HFF-Myc (cell line): ENCODE data around the gene BGN.

Experiments
- DNase-seq: peaks from one replicate; pipeline ENCODE4 v3.0.0-alpha.2; 2011; ENCODE audit warnings: low read depth; ENCODE audit errors: extremely low read depth
- H3K4me3 ChIP-seq: replicated peaks from 2 replicates; pipeline ENCODE4 v1.5.1; 2011; ENCODE audit warnings: low read depth, mild to moderate bottlenecking, control low read depth, low read length
- TF ChIP-seq, protein P1 (sequence below): IDR thresholded peaks from 2 replicates; pipeline ENCODE4 v1.5.1; 2012; ENCODE audit warnings: mild to moderate bottlenecking, low read depth, low read length, control low read depth; ENCODE audit errors: missing control alignments

Gene BGN

DNA sequence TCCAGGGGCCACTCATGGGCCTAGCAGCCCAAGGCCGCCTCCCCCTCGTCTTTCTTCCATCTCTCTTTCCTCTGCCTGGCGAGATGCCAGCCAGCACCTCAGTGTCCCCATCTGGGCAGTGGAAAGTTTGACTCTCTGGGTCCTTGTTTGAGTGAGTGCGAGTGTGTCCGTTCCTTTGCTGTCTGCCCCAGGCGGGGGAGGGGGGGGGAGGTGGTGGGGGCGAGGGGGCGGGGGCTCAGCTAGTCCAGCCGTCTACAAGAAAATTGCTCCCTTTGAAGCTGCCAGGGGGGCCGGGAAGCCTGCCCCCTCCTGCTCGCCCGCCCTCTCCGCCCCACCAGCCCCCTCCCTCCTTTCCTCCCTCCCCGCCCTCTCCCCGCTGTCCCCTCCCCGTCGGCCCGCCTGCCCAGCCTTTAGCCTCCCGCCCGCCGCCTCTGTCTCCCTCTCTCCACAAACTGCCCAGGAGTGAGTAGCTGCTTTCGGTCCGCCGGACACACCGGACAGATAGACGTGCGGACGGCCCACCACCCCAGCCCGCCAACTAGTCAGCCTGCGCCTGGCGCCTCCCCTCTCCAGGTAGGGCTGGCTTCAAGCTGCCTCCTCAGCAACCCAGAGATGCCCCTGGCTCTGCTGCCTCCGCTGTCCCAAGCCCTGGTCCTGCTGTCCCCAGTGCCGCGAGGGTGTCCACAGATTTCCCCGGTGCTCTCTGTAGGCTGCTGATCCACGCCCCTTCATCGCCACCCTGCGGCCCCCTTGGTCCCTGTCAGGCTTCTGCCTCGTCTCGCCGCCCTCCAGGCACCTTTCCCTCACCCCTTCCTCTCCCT, at the start of gene BGN:
Gene BGN, plus strand, starts transcription at position 440 of the 821 bp plus-strand sequence. CDS start 9,652 bp downstream, outside the sequence.
- TF ChIP-seq, protein P1, sequence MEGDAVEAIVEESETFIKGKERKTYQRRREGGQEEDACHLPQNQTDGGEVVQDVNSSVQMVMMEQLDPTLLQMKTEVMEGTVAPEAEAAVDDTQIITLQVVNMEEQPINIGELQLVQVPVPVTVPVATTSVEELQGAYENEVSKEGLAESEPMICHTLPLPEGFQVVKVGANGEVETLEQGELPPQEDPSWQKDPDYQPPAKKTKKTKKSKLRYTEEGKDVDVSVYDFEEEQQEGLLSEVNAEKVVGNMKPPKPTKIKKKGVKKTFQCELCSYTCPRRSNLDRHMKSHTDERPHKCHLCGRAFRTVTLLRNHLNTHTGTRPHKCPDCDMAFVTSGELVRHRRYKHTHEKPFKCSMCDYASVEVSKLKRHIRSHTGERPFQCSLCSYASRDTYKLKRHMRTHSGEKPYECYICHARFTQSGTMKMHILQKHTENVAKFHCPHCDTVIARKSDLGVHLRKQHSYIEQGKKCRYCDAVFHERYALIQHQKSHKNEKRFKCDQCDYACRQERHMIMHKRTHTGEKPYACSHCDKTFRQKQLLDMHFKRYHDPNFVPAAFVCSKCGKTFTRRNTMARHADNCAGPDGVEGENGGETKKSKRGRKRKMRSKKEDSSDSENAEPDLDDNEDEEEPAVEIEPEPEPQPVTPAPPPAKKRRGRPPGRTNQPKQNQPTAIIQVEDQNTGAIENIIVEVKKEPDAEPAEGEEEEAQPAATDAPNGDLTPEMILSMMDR, result peak; percentile 27
- H3K4me3 ChIP-seq, result peak within 1 kb of the TSS; percentile 57
- DNase-seq, result no peak

DNA sequence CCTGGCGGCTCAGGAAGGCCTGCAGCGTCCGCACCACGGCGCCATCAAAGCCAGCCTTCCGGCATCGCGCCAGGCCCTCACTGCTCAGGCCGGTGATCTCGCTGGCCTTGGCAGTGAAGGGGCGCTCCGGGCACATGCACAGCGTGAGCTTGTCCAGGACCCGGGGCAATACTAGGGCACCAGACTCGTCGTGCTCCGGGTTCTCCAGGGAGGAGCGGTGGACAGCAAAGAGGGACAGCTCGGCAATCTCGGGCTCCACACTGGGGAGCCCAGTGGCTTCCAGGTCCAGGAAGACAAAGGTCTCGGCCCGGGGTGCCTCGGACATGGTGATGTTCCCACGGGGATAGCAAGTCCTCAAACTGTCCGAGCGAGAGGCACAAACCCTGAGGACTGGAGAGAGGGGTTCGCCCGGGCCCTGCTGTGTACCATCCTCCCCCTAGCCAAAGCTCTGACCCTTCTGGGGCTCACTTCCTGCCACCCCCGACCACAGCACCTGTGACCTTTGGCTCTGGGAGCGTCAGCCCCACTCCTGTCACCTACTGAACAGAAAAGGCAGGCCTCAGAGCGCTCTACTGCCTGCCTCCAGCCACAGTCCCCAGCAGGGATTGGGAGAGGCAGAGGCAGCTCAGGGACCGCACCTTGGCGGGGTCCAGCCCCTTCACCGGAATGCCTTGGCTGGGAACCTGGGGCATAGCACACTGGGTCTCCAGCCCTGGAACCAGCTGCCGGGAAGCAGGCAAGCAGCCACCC, 49.5 kb upstream of the BGN start:
- H3K4me3 ChIP-seq, result no peak overlapping the region
- no peak for DNase-seq
- TF ChIP-seq, protein P1, result no peak

DNA sequence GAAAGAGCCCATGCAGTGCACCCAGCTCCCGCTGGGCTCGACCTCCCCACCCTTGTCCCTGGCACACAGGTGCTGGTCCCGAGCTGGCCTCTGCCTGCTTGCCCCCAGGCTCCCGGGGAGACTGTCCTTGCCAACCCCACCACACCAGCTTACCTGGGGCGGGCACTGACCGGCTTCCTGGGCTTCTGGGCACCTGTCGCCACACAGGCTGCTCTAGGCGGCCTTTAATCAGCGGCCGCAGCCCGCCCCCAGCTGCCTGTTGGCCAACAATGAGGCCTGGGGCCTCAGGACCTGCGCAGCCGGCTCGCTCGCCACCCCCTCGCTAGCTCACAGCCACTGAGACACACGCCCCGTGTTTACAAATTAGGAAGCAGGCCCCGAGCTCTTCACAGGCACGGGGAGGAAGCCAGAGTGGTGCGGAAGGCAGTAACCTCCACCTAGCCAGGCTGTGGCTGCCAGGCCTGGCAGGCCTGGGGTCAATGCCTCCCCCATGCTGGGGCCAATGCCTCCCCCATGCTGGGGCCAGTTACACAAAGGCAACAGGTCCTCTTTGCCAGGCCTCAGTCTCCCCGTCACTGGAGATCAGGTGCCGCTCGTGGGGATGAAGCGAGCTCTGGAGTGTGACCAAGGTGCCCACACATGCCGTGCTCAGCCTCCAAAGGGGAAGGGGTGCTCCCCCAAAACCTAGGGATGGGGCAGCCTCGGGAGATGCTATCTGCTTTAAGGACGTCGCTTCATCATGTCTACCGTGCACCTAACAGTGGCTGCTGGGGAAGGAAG, 48.7 kb upstream of the BGN start, which contains the start of gene TREX2:
Gene TREX2, minus strand, starts transcription at position 201 of the 780 bp plus-strand sequence. CDS start 626 bp downstream, outside the sequence.
- no peak for DNase-seq
- no peak within 1 kb of the TSS for H3K4me3 ChIP-seq
- TF ChIP-seq, protein P1, result no peak

DNA sequence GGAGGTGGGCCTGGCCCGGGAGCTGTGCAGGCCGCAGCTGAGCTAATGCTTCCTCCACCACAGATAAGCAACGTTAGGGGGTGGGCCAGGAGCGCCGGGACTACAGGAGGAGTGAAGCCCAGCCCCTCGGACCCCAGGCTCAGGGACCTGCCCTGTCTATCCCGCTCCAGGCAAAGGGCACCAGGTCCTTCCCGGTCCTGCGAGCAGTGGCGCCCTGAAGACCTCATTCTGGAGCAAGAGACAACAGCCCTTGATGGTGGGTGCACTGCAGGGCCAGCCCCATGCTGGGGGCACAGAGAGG, 48.2 kb upstream of the BGN start:
- DNase-seq, result no peak
- H3K4me3 ChIP-seq, result no peak overlapping the region
- TF ChIP-seq, protein P1, result no peak

DNA sequence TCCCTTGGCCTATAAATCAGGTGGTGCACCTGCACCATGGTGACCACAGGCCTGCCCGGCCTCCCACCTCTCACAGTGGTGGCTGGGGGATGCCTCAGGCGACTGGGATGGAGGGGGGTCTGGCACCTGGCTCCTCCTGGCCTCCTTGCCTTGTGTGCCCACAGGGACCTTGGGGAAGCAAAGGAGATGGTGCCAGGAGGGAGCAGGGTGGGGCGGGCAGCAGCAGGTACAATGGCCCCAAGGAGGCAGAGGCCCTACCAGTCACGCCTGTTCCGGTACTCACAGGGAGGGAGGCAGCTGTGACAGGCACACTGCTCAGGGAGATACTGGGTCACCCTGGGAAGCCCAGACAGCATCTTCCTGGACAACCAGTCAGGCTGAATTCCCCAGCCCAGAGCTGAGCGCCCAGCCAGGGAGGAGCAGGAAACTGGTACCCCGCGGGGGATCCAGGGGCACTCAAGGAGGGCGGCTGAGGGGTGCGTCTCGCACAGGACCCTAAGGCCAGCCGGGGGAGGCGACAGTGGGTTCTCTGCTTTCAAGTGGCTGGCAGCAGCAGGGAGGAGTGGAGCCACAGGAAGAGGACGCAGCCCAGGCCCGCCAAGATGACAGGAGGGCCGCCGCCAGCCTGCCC, 47.7 kb upstream of the BGN start:
- TF ChIP-seq, protein P1, result no peak
- no peak overlapping the region for H3K4me3 ChIP-seq
- no peak for DNase-seq

DNA sequence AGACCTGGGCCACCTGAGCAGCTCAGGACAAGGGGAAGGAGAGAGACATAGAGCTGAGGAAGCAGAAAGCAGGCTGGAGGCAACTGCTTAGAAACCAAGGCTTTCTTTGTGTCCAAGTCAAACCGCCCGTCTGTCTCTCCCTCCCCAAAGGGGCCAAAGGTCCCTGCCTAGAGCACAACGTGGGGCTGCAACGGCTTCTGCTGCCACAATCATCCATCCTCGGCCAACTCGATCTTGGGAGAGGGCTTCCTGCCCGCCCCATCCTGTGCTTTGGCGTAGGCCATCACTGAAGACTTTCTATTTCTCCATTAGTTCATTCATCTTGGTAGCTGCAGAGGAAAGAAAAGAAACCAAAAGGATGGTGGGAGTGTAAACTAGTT, 47.2 kb upstream of the BGN start:
- H3K4me3 ChIP-seq, result no peak overlapping the region
- TF ChIP-seq, protein P1, result no peak
- no peak for DNase-seq
